ENCODE measurements around the gene GNAL.

DNA sequence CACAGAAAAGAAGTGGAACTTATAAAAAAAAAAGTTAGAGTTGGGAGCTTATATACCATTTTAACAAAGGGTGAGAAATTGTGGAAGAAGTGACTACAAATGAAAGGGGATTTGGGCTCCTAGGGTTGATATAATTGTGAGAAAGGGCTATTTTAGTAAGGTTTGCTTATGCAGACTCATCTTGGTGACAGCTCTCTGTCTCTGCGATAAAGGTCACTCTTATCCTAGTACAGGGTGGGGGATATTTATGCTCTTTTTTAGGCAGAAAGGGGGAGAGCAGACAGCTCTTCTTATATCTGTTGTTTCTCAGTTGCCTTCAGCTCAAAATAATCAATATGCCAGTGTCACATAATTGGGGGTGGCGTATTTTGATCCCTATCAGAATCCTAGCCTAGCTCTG is 130.9 kb downstream of the GNAL start:
- TF ChIP-seq, protein P1, sequence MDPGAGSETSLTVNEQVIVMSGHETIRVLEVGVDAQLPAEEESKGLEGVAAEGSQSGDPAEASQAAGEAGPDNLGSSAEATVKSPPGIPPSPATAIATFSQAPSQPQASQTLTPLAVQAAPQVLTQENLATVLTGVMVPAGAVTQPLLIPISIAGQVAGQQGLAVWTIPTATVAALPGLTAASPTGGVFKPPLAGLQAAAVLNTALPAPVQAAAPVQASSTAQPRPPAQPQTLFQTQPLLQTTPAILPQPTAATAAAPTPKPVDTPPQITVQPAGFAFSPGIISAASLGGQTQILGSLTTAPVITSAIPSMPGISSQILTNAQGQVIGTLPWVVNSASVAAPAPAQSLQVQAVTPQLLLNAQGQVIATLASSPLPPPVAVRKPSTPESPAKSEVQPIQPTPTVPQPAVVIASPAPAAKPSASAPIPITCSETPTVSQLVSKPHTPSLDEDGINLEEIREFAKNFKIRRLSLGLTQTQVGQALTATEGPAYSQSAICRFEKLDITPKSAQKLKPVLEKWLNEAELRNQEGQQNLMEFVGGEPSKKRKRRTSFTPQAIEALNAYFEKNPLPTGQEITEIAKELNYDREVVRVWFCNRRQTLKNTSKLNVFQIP (CRISPR knock-in tag; IDR thresholded peaks at IDR 0.05; ENCODE audit: borderline replicate concordance, low read depth) = no peak
- TF ChIP-seq GLIS3 (CRISPR knock-in tag; IDR thresholded peaks at IDR 0.05) (no peak), CSDC2 (CRISPR knock-in tag; IDR thresholded peaks at IDR 0.05) (no peak), ARNTL (CRISPR knock-in tag; IDR thresholded peaks at IDR 0.05; ENCODE audit: borderline replicate concordance, low read depth) (no peak), ZFP30 (CRISPR knock-in tag; IDR thresholded peaks at IDR 0.05) (no peak)
